Measurements from ENCODE around the gene FAM3C.

FAM3C gene

GRCh38 chr7:121376979-121377378 is 19.1 kb downstream of the FAM3C start:
- no peak for DNase-seq

GRCh38 chr7:121373177-121373576 is 22.9 kb downstream of the FAM3C start:
- no peak for DNase-seq

GRCh38 chr7:121372376-121373010 is 23.6 kb downstream of the FAM3C start:
- no peak for DNase-seq

- DNase-seq, result no peak
These were observed 24.2 kb downstream of the FAM3C start for GRCh38 chr7:121371883-121372282.

- no peak for DNase-seq
These were observed 24.7 kb downstream of the FAM3C start for GRCh38 chr7:121371367-121371766.

- no peak for DNase-seq
These were observed 26.6 kb downstream of the FAM3C start for GRCh38 chr7:121369462-121369861.

- no peak for DNase-seq
These were observed 29.2 kb downstream of the FAM3C start for GRCh38 chr7:121366852-121367431.

GRCh38 chr7:121360564-121360963 is 35.5 kb downstream of the FAM3C start:
- no peak for DNase-seq

GRCh38 chr7:121355574-121355973 is 40.5 kb downstream of the FAM3C start:
- no peak for DNase-seq

- no peak for DNase-seq
These were observed 43.8 kb downstream of the FAM3C start for GRCh38 chr7:121352323-121352722.

- DNase-seq, result no peak
These were observed 44.4 kb downstream of the FAM3C start for GRCh38 chr7:121351682-121352081.

- DNase-seq, result no peak
These were observed 51.6 kb downstream of the FAM3C start for GRCh38 chr7:121344497-121344896.

GRCh38 chr7:121344093-121344492 is 52.0 kb downstream of the FAM3C start:
- no peak for DNase-seq

GRCh38 chr7:121343302-121343701 is 52.8 kb downstream of the FAM3C start:
- DNase-seq, result no peak

GRCh38 chr7:121342631-121343030 is 53.5 kb downstream of the FAM3C start:
- DNase-seq, result no peak

GRCh38 chr7:121341933-121342332 is 54.2 kb downstream of the FAM3C start:
- DNase-seq, result no peak

GRCh38 chr7:121339082-121339481 is 57.0 kb downstream of the FAM3C start:
- no peak for DNase-seq

- no peak for DNase-seq
These were observed 58.7 kb downstream of the FAM3C start for GRCh38 chr7:121337398-121337797.

GRCh38 chr7:121336579-121336978 is 59.5 kb downstream of the FAM3C start:
- DNase-seq, result no peak

GRCh38 chr7:121334875-121335648 is 61.0 kb downstream of the FAM3C start:
- no peak for DNase-seq

GRCh38 chr7:121334376-121334775 is 61.7 kb downstream of the FAM3C start:
- DNase-seq, result no peak

GRCh38 chr7:121331574-121331973 is 64.5 kb downstream of the FAM3C start:
- DNase-seq, result no peak

- DNase-seq, result no peak
These were observed 65.1 kb downstream of the FAM3C start for GRCh38 chr7:121331048-121331447.

Data from SIG-M5 (cell line).